ENCODE results near the gene AAK1.
"Not testable (repeated sequence)": the region's sequence is repeated elsewhere in the genome, so short reads cannot be mapped to it uniquely, and the experiment has no call there.

- TF ChIP-seq, protein P1, sequence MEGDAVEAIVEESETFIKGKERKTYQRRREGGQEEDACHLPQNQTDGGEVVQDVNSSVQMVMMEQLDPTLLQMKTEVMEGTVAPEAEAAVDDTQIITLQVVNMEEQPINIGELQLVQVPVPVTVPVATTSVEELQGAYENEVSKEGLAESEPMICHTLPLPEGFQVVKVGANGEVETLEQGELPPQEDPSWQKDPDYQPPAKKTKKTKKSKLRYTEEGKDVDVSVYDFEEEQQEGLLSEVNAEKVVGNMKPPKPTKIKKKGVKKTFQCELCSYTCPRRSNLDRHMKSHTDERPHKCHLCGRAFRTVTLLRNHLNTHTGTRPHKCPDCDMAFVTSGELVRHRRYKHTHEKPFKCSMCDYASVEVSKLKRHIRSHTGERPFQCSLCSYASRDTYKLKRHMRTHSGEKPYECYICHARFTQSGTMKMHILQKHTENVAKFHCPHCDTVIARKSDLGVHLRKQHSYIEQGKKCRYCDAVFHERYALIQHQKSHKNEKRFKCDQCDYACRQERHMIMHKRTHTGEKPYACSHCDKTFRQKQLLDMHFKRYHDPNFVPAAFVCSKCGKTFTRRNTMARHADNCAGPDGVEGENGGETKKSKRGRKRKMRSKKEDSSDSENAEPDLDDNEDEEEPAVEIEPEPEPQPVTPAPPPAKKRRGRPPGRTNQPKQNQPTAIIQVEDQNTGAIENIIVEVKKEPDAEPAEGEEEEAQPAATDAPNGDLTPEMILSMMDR (IDR thresholded peaks at IDR 0.05), result not testable (repeated sequence)
- TF ChIP-seq POLR2A, POLR2AphosphoS5 (IDR thresholded peaks at IDR 0.05): not testable (repeated sequence)
Observed at GRCh38 chr2:69622805-69623204, 20.7 kb downstream of the AAK1 start.

All from prostate gland (tissue), 2 donors.